Measurements from ENCODE around the gene DCLK1.

- no peak for TF ChIP-seq POLR2A (IDR thresholded peaks at IDR 0.05)
- TF ChIP-seq, protein P1, sequence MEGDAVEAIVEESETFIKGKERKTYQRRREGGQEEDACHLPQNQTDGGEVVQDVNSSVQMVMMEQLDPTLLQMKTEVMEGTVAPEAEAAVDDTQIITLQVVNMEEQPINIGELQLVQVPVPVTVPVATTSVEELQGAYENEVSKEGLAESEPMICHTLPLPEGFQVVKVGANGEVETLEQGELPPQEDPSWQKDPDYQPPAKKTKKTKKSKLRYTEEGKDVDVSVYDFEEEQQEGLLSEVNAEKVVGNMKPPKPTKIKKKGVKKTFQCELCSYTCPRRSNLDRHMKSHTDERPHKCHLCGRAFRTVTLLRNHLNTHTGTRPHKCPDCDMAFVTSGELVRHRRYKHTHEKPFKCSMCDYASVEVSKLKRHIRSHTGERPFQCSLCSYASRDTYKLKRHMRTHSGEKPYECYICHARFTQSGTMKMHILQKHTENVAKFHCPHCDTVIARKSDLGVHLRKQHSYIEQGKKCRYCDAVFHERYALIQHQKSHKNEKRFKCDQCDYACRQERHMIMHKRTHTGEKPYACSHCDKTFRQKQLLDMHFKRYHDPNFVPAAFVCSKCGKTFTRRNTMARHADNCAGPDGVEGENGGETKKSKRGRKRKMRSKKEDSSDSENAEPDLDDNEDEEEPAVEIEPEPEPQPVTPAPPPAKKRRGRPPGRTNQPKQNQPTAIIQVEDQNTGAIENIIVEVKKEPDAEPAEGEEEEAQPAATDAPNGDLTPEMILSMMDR (IDR thresholded peaks at IDR 0.05) = no peak
These were observed 388.0 kb downstream of the DCLK1 start for GRCh38 chr13:35743165-35743564.

Measured in uterus (tissue), 2 donors.